ENCODE measurements around the gene DIS3L2. TPM values are rescaled to one million over a fixed set of nuclear protein-coding genes. Genes with fewer than 3 reads are reported as not detected.

The DIS3L2 gene, protein sequence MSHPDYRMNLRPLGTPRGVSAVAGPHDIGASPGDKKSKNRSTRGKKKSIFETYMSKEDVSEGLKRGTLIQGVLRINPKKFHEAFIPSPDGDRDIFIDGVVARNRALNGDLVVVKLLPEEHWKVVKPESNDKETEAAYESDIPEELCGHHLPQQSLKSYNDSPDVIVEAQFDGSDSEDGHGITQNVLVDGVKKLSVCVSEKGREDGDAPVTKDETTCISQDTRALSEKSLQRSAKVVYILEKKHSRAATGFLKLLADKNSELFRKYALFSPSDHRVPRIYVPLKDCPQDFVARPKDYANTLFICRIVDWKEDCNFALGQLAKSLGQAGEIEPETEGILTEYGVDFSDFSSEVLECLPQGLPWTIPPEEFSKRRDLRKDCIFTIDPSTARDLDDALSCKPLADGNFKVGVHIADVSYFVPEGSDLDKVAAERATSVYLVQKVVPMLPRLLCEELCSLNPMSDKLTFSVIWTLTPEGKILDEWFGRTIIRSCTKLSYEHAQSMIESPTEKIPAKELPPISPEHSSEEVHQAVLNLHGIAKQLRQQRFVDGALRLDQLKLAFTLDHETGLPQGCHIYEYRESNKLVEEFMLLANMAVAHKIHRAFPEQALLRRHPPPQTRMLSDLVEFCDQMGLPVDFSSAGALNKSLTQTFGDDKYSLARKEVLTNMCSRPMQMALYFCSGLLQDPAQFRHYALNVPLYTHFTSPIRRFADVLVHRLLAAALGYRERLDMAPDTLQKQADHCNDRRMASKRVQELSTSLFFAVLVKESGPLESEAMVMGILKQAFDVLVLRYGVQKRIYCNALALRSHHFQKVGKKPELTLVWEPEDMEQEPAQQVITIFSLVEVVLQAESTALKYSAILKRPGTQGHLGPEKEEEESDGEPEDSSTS
- total RNA-seq: 10 to 100 TPM; 12.8 to 27.3 (median 16.8) TPM

GRCh38 chr2:231961349-231962166, at the start of gene DIS3L2:
Gene DIS3L2, plus strand, starts transcription at chr2:231961713. Its CDS starts 53,215 bp downstream, at chr2:232014928.
- H3K27me3 ChIP-seq: no peaks in the 10 kb centered on the region
- in situ Hi-C loops (cut with MboI; ENCODE audit: low sequenced_read_pairs in 4 of 4) (no loop called here), intact Hi-C loops (cut with DNase I; ENCODE audit: low total_unique reads) (loop anchor here (2.0 kb wide), 1 partner anchor 175 kb away; the partner anchor contains the start of gene COPS7B)
- peak; percentile 52 to 67 for DNase-seq
- peaks cover 23 to 28% of the 10 kb centered on the region in 2 donors for H3K4me1 ChIP-seq
- H3K36me3 ChIP-seq: no peaks in the 10 kb centered on the region
- no peaks in the 10 kb centered on the region for H3K9me3 ChIP-seq
- peak; percentile 96 to 97 for ATAC-seq
- peak within 1 kb of the TSS; percentile 77 to 93 (median 92) for H3K4me3 ChIP-seq
- TF ChIP-seq POLR2A (IDR thresholded peaks at IDR 0.05): peak; percentile 40 to 59
- TF ChIP-seq, protein P1, sequence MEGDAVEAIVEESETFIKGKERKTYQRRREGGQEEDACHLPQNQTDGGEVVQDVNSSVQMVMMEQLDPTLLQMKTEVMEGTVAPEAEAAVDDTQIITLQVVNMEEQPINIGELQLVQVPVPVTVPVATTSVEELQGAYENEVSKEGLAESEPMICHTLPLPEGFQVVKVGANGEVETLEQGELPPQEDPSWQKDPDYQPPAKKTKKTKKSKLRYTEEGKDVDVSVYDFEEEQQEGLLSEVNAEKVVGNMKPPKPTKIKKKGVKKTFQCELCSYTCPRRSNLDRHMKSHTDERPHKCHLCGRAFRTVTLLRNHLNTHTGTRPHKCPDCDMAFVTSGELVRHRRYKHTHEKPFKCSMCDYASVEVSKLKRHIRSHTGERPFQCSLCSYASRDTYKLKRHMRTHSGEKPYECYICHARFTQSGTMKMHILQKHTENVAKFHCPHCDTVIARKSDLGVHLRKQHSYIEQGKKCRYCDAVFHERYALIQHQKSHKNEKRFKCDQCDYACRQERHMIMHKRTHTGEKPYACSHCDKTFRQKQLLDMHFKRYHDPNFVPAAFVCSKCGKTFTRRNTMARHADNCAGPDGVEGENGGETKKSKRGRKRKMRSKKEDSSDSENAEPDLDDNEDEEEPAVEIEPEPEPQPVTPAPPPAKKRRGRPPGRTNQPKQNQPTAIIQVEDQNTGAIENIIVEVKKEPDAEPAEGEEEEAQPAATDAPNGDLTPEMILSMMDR (IDR thresholded peaks at IDR 0.05 in 4 of 5, conservative IDR thresholded peaks at IDR 0.05 in 1 of 5): peak in 1 of 5 experiments; percentile 6
- peak within 1 kb of the TSS; percentile 76 to 91 (median 86) for H3K27ac ChIP-seq

- intact Hi-C loops (cut with DNase I; ENCODE audit: low total_unique reads): no loop called here
- DNase-seq (no peak), ATAC-seq (no peak)
- Histone ChIP-seq H3K9me3 (no peaks in the 10 kb centered on the region), H3K36me3 (no peaks in the 10 kb centered on the region), H3K27me3 (no peaks in the 10 kb centered on the region), H3K4me3 (no peak overlapping the region), H3K27ac (no peak overlapping the region), H3K4me1 (no peaks in the 10 kb centered on the region)
- in situ Hi-C loops (cut with MboI; ENCODE audit: low sequenced_read_pairs in 4 of 4): loop anchor here in 3 of 4 donors (25.0 kb wide), 3 partner anchors 398 to 598 kb away; partner anchors contain the start of gene PRSS56 (in 1 of the 3)
- no peak for TF ChIP-seq POLR2A (IDR thresholded peaks at IDR 0.05)
- TF ChIP-seq, protein P1 (IDR thresholded peaks at IDR 0.05 in 4 of 5, conservative IDR thresholded peaks at IDR 0.05 in 1 of 5): no peak
Measured at GRCh38 chr2:231914077-231914690, 47.3 kb upstream of the DIS3L2 start.

GRCh38 chr2:231917280-231918066, 44.0 kb upstream of the DIS3L2 start:
- ATAC-seq: no peak
- DNase-seq: no peak
- Histone ChIP-seq H3K36me3 (no peaks in the 10 kb centered on the region), H3K27ac (no peak overlapping the region), H3K27me3 (peaks cover 0 to 4% (median 4%) of the 10 kb centered on the region in 3 donors), H3K9me3 (no peaks in the 10 kb centered on the region), H3K4me1 (no peaks in the 10 kb centered on the region), H3K4me3 (no peak overlapping the region)
- intact Hi-C loops (cut with DNase I; ENCODE audit: low total_unique reads): no loop called here
- TF ChIP-seq, protein P1 (IDR thresholded peaks at IDR 0.05 in 4 of 5, conservative IDR thresholded peaks at IDR 0.05 in 1 of 5): no peak
- TF ChIP-seq POLR2A (IDR thresholded peaks at IDR 0.05): no peak
- in situ Hi-C loops (cut with MboI; ENCODE audit: low sequenced_read_pairs in 4 of 4): loop anchor here in 3 of 4 donors (25.0 kb wide), 3 partner anchors 395 to 595 kb away; partner anchors contain the start of gene PRSS56 (in 1 of the 3)

Measured in gastrocnemius medialis (tissue), 4 donors.